ENCODE measurements around the gene NVL.

NVL gene

DNA sequence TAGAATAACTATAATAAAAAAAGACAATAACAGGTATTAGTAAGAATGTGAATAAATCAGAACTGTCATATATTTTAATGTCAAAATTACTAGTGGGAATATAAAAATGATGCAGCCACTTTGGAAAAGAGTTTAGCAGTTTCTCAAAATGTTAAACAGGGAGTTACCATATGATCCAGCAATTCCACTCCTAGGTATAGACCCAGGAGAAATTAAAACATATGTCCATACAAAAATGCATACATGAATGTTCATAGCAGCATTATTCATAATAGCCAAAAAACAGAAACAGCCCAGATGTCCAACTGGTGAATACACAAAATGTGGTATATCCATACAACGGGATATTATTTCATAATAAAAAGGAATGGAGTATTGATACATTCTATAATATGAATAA lies 71.6 kb downstream of the NVL start:
- TF ChIP-seq TAF1 (IDR thresholded peaks at IDR 0.05; ENCODE audit: borderline replicate concordance, insufficient read depth, low read length) (no peak), SIN3A (IDR thresholded peaks at IDR 0.05; ENCODE audit: borderline replicate concordance, insufficient read depth, low read length) (no peak), POLR2AphosphoS5 (IDR thresholded peaks at IDR 0.05; ENCODE audit: low read depth, low read length) (no peak), FOXP2 (optimal IDR thresholded peaks at IDR 0.05; ENCODE audit: borderline replicate concordance, extremely low read depth, extremely low read length, insufficient read depth) (no peak)
- TF ChIP-seq, protein P1, sequence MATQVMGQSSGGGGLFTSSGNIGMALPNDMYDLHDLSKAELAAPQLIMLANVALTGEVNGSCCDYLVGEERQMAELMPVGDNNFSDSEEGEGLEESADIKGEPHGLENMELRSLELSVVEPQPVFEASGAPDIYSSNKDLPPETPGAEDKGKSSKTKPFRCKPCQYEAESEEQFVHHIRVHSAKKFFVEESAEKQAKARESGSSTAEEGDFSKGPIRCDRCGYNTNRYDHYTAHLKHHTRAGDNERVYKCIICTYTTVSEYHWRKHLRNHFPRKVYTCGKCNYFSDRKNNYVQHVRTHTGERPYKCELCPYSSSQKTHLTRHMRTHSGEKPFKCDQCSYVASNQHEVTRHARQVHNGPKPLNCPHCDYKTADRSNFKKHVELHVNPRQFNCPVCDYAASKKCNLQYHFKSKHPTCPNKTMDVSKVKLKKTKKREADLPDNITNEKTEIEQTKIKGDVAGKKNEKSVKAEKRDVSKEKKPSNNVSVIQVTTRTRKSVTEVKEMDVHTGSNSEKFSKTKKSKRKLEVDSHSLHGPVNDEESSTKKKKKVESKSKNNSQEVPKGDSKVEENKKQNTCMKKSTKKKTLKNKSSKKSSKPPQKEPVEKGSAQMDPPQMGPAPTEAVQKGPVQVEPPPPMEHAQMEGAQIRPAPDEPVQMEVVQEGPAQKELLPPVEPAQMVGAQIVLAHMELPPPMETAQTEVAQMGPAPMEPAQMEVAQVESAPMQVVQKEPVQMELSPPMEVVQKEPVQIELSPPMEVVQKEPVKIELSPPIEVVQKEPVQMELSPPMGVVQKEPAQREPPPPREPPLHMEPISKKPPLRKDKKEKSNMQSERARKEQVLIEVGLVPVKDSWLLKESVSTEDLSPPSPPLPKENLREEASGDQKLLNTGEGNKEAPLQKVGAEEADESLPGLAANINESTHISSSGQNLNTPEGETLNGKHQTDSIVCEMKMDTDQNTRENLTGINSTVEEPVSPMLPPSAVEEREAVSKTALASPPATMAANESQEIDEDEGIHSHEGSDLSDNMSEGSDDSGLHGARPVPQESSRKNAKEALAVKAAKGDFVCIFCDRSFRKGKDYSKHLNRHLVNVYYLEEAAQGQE (IDR thresholded peaks at IDR 0.05; ENCODE audit: insufficient read depth in 1 of 2, low read depth in 2 of 2, low read length in 2 of 2): no peak

DNA sequence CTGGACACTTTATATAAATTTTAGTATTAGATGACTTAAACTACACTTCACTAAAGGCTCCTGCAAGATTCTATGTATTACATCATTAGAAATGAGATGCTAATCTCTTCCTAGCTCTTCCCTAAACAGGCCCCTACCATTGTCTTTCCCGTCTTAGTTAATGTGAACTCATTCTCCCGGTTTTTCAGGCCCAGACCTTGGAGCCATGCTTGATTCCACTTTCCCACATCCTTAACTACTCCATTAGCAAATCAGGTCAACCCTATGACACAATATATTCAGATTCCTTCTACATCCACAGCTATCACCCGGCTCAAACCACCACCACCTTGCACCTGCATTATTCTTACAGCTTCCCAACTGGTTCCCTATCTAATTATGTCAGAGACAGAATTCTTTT lies 73.3 kb downstream of the NVL start:
- TF ChIP-seq TAF1 (IDR thresholded peaks at IDR 0.05; ENCODE audit: borderline replicate concordance, insufficient read depth, low read length) (no peak), POLR2AphosphoS5 (IDR thresholded peaks at IDR 0.05; ENCODE audit: low read depth, low read length) (no peak), SIN3A (IDR thresholded peaks at IDR 0.05; ENCODE audit: borderline replicate concordance, insufficient read depth, low read length) (no peak), FOXP2 (optimal IDR thresholded peaks at IDR 0.05; ENCODE audit: borderline replicate concordance, extremely low read depth, extremely low read length, insufficient read depth) (no peak)
- TF ChIP-seq, protein P1 (IDR thresholded peaks at IDR 0.05; ENCODE audit: insufficient read depth in 1 of 2, low read depth in 2 of 2, low read length in 2 of 2): no peak

DNA sequence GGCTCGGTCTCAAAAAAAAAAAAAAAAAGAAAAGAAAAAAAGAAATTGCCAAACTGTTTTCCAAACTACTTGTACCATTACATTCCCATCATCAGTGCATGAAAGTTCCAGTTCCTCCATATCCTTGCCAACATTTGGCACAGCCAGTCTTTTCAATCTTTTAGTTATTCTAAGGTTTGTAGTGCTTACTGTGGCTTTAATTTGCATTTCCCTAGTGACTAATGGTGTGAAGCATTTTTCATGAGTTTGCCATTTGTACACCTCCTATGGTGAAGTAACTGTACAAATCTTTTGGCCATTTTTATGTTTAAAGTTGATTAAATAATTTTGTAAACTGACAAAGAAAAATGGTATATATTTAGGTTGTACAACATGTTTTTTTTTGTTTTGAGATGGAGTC lies 76.3 kb downstream of the NVL start:
- TF ChIP-seq FOXP2 (optimal IDR thresholded peaks at IDR 0.05; ENCODE audit: borderline replicate concordance, extremely low read depth, extremely low read length, insufficient read depth) (no peak), TAF1 (IDR thresholded peaks at IDR 0.05; ENCODE audit: borderline replicate concordance, insufficient read depth, low read length) (no peak), POLR2AphosphoS5 (IDR thresholded peaks at IDR 0.05; ENCODE audit: low read depth, low read length) (no peak), SIN3A (IDR thresholded peaks at IDR 0.05; ENCODE audit: borderline replicate concordance, insufficient read depth, low read length) (no peak)
- TF ChIP-seq, protein P1 (IDR thresholded peaks at IDR 0.05; ENCODE audit: insufficient read depth in 1 of 2, low read depth in 2 of 2, low read length in 2 of 2): no peak

DNA sequence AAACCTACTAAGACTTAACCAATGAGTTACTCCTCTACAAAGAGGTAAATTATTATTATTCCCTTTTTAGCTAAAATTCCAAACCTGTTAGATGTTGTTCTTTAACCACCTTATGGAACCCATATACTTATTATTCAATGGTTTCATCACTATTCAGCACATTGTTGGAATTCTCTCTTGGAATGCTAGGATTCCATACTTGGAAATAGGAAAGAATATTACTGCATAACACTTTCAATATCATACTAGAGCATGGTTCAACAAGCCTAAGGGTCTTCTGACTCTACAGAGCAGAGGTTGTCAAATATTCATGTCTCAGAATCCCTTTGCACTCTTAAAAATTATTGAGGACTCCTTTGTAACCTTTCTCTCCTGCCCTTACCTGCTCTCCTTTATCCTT lies 77.5 kb downstream of the NVL start:
- TF ChIP-seq SIN3A (IDR thresholded peaks at IDR 0.05; ENCODE audit: borderline replicate concordance, insufficient read depth, low read length) (no peak), FOXP2 (optimal IDR thresholded peaks at IDR 0.05; ENCODE audit: borderline replicate concordance, extremely low read depth, extremely low read length, insufficient read depth) (no peak)

DNA sequence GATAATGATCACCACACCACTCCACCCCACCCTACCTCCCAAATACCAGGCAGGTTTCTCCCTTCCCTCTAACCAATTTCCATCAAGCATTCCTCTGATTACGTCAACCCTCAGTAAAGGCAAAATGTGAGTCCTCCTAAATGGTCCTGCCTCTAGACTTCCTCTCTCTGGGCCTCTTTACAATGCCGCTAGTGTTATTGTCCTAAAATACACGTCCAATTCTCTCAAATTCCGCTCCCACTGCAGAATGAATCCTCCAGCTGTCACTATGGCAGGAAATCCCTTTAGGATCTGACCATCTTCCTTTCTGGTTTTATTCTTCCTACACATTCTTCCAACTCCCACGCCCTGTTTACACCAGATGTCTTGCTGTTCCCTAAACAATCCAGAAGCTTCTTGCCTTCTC lies 78.2 kb downstream of the NVL start:
- TF ChIP-seq SIN3A (IDR thresholded peaks at IDR 0.05; ENCODE audit: borderline replicate concordance, insufficient read depth, low read length) (no peak), TAF1 (IDR thresholded peaks at IDR 0.05; ENCODE audit: borderline replicate concordance, insufficient read depth, low read length) (no peak), POLR2AphosphoS5 (IDR thresholded peaks at IDR 0.05; ENCODE audit: low read depth, low read length) (no peak), FOXP2 (optimal IDR thresholded peaks at IDR 0.05; ENCODE audit: borderline replicate concordance, extremely low read depth, extremely low read length, insufficient read depth) (no peak)
- TF ChIP-seq, protein P1 (IDR thresholded peaks at IDR 0.05; ENCODE audit: insufficient read depth in 1 of 2, low read depth in 2 of 2, low read length in 2 of 2): no peak
